Endodermal cell (in vitro differentiated cells): ENCODE results near the gene UBLCP1. TPM values are rescaled to one million over a fixed set of nuclear protein-coding genes. Genes with fewer than 3 reads are reported as not detected.

Source experiments
- DNase-seq: peaks from one replicate; pipeline ENCODE4 v3.0.0-alpha.2; 2017
- H3K27ac ChIP-seq: 2 replicates; pipeline ENCODE4 v1.5.1; 2013; ENCODE audit warnings: mild to moderate bottlenecking, low read depth, low read length, moderate library complexity
- H3K27me3 ChIP-seq: 2 replicates; pipeline ENCODE4 v1.6.1; 2013; ENCODE audit warnings: mild to moderate bottlenecking, low read length, moderate library complexity; ENCODE audit not compliant: insufficient read depth, control insufficient read depth, poor library complexity, severe bottlenecking
- H3K36me3 ChIP-seq: 2 replicates; pipeline ENCODE4 v1.7.0; 2013; ENCODE audit warnings: mild to moderate bottlenecking, low read length, moderate library complexity; ENCODE audit not compliant: control insufficient read depth, insufficient read depth
- H3K4me1 ChIP-seq: one replicate; pipeline ENCODE4 v1.7.0; 2013; ENCODE audit warnings: low read length; ENCODE audit not compliant: control insufficient read depth, insufficient read depth
- H3K4me3 ChIP-seq: 2 replicates; pipeline ENCODE4 v1.5.1; 2013; ENCODE audit warnings: mild to moderate bottlenecking, low read length, moderate library complexity
- H3K9ac ChIP-seq: 2 replicates; pipeline ENCODE4 v1.6.1; 2013; ENCODE audit warnings: mild to moderate bottlenecking, low read length, moderate library complexity; ENCODE audit not compliant: poor library complexity, severe bottlenecking; ENCODE audit errors: extremely low read depth
- H3K9me3 ChIP-seq: 2 replicates; pipeline ENCODE4 v1.6.1; 2013; ENCODE audit warnings: mild to moderate bottlenecking, low read length, moderate library complexity; ENCODE audit not compliant: control insufficient read depth
- H3K27ac Mint-ChIP-seq: 2 replicates; pipeline ENCODE4 v1.8.0; 2020; ENCODE audit warnings: mixed read lengths
- H3K27me3 Mint-ChIP-seq: 2 replicates; pipeline ENCODE4 v1.8.0; 2021; ENCODE audit warnings: mild to moderate bottlenecking, mixed read lengths; ENCODE audit not compliant: insufficient read depth
- H3K36me3 Mint-ChIP-seq: 2 replicates; pipeline ENCODE4 v1.8.0; 2020; ENCODE audit warnings: low read depth, mixed read lengths
- H3K4me1 Mint-ChIP-seq: 2 replicates; pipeline ENCODE4 v1.8.0; 2020; ENCODE audit warnings: mixed read lengths
- H3K4me3 Mint-ChIP-seq: 2 replicates; pipeline ENCODE4 v1.8.0; 2020; ENCODE audit warnings: mild to moderate bottlenecking, moderate library complexity, mixed read lengths
- H3K9me3 Mint-ChIP-seq: 2 replicates; pipeline ENCODE4 v1.8.0; 2020; ENCODE audit warnings: mild to moderate bottlenecking, mixed read lengths
- WGBS, 2 experiments: methylation state at CpG; one replicate each; pipeline versions ENCODE4 v1.1.5 to v1.1.7; 2013; ENCODE audit warnings: missing lambda C conversion rate in 2 of 2, mixed read lengths in 1 of 2; ENCODE audit not compliant: insufficient coverage in 1 of 2, insufficient read length in 1 of 2; 5-methylcytosine and 5-hydroxymethylcytosine counted together
- total RNA-seq, 2 donors: library from RNA; stranded (reverse); fragmentation: NEBNext Ultra II Directional in 1 of 2; extraction: Animal tissue kit (Norgen Biotek cat#: 25700) in 1 of 2; gene quantifications; 2 replicates in 1 of 2; 3 replicates in 1 of 2; pipeline ENCODE4 v1.2.1, GENCODE V29; 2021
- TF ChIP-seq, protein P1 (sequence below): fragments of 200-600 bp; sonication (generic); conservative IDR thresholded peaks from 2 replicates; pipeline ENCODE4 v1.5.0; 2021; ENCODE audit warnings: antibody characterized with exemption, mild to moderate bottlenecking

UBLCP1 gene
- total RNA-seq, 2 donors from 2014 or later, result 38.0 to 44.4 TPM

GRCh38 chr5:159218595-159219023, 44.5 kb upstream of the UBLCP1 start:
- TF ChIP-seq, protein P1, sequence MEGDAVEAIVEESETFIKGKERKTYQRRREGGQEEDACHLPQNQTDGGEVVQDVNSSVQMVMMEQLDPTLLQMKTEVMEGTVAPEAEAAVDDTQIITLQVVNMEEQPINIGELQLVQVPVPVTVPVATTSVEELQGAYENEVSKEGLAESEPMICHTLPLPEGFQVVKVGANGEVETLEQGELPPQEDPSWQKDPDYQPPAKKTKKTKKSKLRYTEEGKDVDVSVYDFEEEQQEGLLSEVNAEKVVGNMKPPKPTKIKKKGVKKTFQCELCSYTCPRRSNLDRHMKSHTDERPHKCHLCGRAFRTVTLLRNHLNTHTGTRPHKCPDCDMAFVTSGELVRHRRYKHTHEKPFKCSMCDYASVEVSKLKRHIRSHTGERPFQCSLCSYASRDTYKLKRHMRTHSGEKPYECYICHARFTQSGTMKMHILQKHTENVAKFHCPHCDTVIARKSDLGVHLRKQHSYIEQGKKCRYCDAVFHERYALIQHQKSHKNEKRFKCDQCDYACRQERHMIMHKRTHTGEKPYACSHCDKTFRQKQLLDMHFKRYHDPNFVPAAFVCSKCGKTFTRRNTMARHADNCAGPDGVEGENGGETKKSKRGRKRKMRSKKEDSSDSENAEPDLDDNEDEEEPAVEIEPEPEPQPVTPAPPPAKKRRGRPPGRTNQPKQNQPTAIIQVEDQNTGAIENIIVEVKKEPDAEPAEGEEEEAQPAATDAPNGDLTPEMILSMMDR, result no peak
- no peaks in the 10 kb centered on the region for H3K9me3 ChIP-seq
- 92 to 100% methylated on average over 1 to 2 of the region's 2 CpGs for WGBS, 2 experiments
- H3K36me3 Mint-ChIP-seq, result no peaks in the 10 kb centered on the region
- H3K4me3 Mint-ChIP-seq, result no peak overlapping the region
- no peak overlapping the region for H3K27ac Mint-ChIP-seq
- H3K27me3 ChIP-seq, result no peaks in the 10 kb centered on the region
- H3K27me3 Mint-ChIP-seq, result peaks cover 29% of the 10 kb centered on the region
- DNase-seq, result no peak
- no peak overlapping the region for H3K27ac ChIP-seq
- no peaks in the 10 kb centered on the region for H3K4me1 ChIP-seq
- H3K9ac ChIP-seq, result no peak overlapping the region
- no peaks in the 10 kb centered on the region for H3K36me3 ChIP-seq
- H3K4me1 Mint-ChIP-seq, result no peaks in the 10 kb centered on the region
- no peaks in the 10 kb centered on the region for H3K9me3 Mint-ChIP-seq
- no peak overlapping the region for H3K4me3 ChIP-seq

GRCh38 chr5:159220206-159220605, 42.9 kb upstream of the UBLCP1 start:
- Mint-ChIP-seq H3K36me3 (no peaks in the 10 kb centered on the region), H3K4me1 (no peaks in the 10 kb centered on the region), H3K4me3 (no peak overlapping the region), H3K27ac (no peak overlapping the region), H3K9me3 (no peaks in the 10 kb centered on the region), H3K27me3 (peaks cover 40% of the 10 kb centered on the region)
- Histone ChIP-seq H3K9me3 (no peaks in the 10 kb centered on the region), H3K27ac (no peak overlapping the region), H3K27me3 (no peaks in the 10 kb centered on the region), H3K36me3 (no peaks in the 10 kb centered on the region), H3K9ac (no peak overlapping the region), H3K4me3 (no peak overlapping the region), H3K4me1 (no peaks in the 10 kb centered on the region)
- 88% methylated on average over 4 of the region's 5 CpGs; no CpG with 5 or more reads in 1 of the 2 experiments for WGBS, 2 experiments
- DNase-seq, result no peak
- TF ChIP-seq, protein P1, result no peak

DNA sequence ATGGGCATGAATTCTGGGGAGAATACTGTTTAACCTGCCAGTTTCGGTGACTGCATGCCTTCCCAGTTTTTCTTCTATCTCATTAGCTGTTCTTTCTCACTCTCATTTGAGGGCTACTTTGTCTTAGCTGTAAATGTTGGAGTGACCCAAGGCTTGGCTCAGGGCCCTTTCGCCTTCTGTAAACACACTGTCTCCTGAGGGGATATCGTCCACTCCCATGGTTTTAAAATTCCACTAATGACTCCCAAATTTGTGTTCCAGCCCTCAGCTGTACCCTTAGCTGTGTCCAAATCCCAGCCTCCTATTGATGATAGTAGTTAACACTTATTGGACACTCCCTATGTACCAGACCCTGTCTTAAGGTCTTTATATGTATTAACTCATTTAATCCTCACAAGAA, 39.6 kb upstream of the UBLCP1 start:
- H3K4me3 ChIP-seq, result no peak overlapping the region
- TF ChIP-seq, protein P1, result no peak
- H3K4me1 ChIP-seq, result peaks cover 3% of the 10 kb centered on the region
- Mint-ChIP-seq H3K27me3 (peaks cover 59% of the 10 kb centered on the region), H3K4me3 (no peak overlapping the region), H3K27ac (no peak overlapping the region), H3K9me3 (no peaks in the 10 kb centered on the region), H3K36me3 (no peaks in the 10 kb centered on the region), H3K4me1 (peaks cover 2% of the 10 kb centered on the region)
- no peaks in the 10 kb centered on the region for H3K27me3 ChIP-seq
- no peak overlapping the region for H3K27ac ChIP-seq
- 92 to 100% methylated on average over 2 to 3 of the region's 3 CpGs for WGBS, 2 experiments
- no peak overlapping the region for H3K9ac ChIP-seq
- no peaks in the 10 kb centered on the region for H3K9me3 ChIP-seq
- no peak for DNase-seq
- no peaks in the 10 kb centered on the region for H3K36me3 ChIP-seq
